ENCODE measurements around the gene PRDM16. TPM values are rescaled to one million over a fixed set of nuclear protein-coding genes. Genes with fewer than 3 reads are reported as not detected.

PRDM16 gene
- polyA plus RNA-seq, 1 experiment = 0.06 TPM

DNA sequence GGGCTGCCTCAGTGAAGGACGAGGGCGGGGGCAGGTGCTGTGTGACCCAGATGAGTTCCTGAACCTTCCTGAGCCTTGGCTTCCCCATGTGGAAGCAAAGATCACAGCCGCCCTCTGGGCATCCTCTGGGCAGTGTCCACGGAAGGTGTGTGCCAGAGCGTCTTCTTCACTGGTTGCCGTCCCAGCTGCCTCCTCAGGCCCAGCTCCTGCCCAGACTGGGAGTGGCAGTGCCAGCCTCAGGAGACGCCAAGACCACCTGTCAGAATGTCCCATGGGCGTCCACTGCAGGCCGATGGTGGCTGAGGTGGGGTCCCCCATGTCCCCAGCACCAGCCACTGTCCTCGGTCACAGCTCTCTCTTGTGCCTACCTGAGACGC, 395.6 kb downstream of the PRDM16 start:
- CTCF ChIA-PET = interaction anchor here (6.3 kb wide), 1 partner anchor 12 kb away, joined by 28 read pairs; no protein-coding TSS in a partner anchor

GRCh38 chr1:3465091-3465934, 396.3 kb downstream of the PRDM16 start:
- Histone ChIP-seq H3K4me3 (ENCODE audit: low read depth, low read length) (no peak overlapping the region), H3K27me3 (ENCODE audit: control insufficient read depth, insufficient read depth, low read length) (peaks cover 1% of the 10 kb centered on the region), H3K9me3 (ENCODE audit: control insufficient read depth, insufficient read depth, low read length) (no peaks in the 10 kb centered on the region; the same call in 1 of the 2 replicates), H3K27ac (ENCODE audit: low read depth, low read length) (no peak overlapping the region)
- POLR2A ChIA-PET = no interaction called here
- CTCF ChIA-PET = interaction anchor here (6.3 kb wide), 1 partner anchor 12 kb away, joined by 28 read pairs; no protein-coding TSS in a partner anchor
- no peak for TF ChIP-seq CTCF (IDR thresholded peaks at IDR 0.05; ENCODE audit: low read depth, low read length)
- DNase-seq (ENCODE audit: low read depth, low spot score) = no peak

More for the DNA sequence above, 395.6 kb downstream of the PRDM16 start:
- TF ChIP-seq CTCF (IDR thresholded peaks at IDR 0.05; ENCODE audit: low read depth, low read length) = no peak
- no peak for DNase-seq (ENCODE audit: low read depth, low spot score)
- H3K9me3 ChIP-seq (ENCODE audit: control insufficient read depth, insufficient read depth, low read length) = no peaks in the 10 kb centered on the region; the same call in 1 of the 2 replicates
- H3K27ac ChIP-seq (ENCODE audit: low read depth, low read length) = no peak overlapping the region
- H3K27me3 ChIP-seq (ENCODE audit: control insufficient read depth, insufficient read depth, low read length) = peaks cover 5% of the 10 kb centered on the region
- POLR2A ChIA-PET = no interaction called here
- H3K4me3 ChIP-seq (ENCODE audit: low read depth, low read length) = no peak overlapping the region

GRCh38 chr1:3465935-3466321, 396.9 kb downstream of the PRDM16 start:
- ChIA-PET CTCF (interaction anchor here (6.3 kb wide), 1 partner anchor 13 kb away, joined by 28 read pairs; no protein-coding TSS in a partner anchor), POLR2A (no interaction called here)
- TF ChIP-seq CTCF (IDR thresholded peaks at IDR 0.05; ENCODE audit: low read depth, low read length) = no peak
- no peaks in the 10 kb centered on the region for H3K27me3 ChIP-seq (ENCODE audit: control insufficient read depth, insufficient read depth, low read length)
- no peaks in the 10 kb centered on the region; the same call in 1 of the 2 replicates for H3K9me3 ChIP-seq (ENCODE audit: control insufficient read depth, insufficient read depth, low read length)
- H3K4me3 ChIP-seq (ENCODE audit: low read depth, low read length) = no peak overlapping the region
- H3K27ac ChIP-seq (ENCODE audit: low read depth, low read length) = no peak overlapping the region
- DNase-seq (ENCODE audit: low read depth, low spot score) = no peak

DNA sequence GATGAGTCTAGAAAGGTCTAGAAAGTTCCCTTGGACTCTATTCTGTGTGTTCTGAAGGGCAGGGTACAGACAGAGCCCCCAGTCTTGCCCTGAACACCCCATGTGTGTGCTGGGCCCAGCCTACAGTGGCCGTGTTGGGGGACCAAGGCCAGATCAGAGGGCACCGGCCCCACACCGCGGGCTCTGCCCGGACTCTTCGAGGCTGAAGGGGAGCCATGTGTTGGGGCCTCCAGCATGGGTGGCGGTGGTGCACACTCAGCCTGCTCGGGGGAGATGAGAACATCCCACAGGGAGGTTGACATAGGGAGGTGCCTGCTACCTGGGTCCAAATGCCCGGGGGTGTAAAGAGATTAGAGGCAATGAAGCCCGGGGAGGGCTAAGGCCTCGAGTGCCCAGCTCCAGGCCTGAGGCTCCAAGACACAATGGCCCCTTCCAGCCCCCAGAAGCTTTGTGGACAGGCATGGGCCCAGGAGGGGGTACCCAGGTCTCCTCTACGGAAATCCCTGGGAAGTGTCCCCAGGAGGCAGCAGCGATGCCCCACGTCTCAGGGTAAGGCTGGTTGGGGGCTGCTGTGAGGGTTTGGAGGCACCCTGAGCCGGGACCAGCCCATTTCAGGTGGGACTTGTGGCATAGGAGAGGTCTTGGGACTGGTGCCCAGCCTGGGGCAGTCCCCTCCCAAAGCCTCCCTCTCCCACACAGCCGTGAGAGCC, 397.5 kb downstream of the PRDM16 start:
- CTCF ChIA-PET = interaction anchor here (6.3 kb wide), 1 partner anchor 14 kb away, joined by 28 read pairs; no protein-coding TSS in a partner anchor
- no peak for TF ChIP-seq CTCF (IDR thresholded peaks at IDR 0.05; ENCODE audit: low read depth, low read length)
- H3K9me3 ChIP-seq (ENCODE audit: control insufficient read depth, insufficient read depth, low read length) = no peaks in the 10 kb centered on the region; the same call in 1 of the 2 replicates
- POLR2A ChIA-PET = no interaction called here
- no peaks in the 10 kb centered on the region for H3K27me3 ChIP-seq (ENCODE audit: control insufficient read depth, insufficient read depth, low read length)
- no peak overlapping the region for H3K4me3 ChIP-seq (ENCODE audit: low read depth, low read length)
- no peak for DNase-seq (ENCODE audit: low read depth, low spot score)
- no peak overlapping the region for H3K27ac ChIP-seq (ENCODE audit: low read depth, low read length)

Measured in AG04450 (cell line).